Inflammatory macrophage treated with lipopolysaccharide for 1 hour (primary cell): ENCODE data around the gene DNAH11.

Source experiments
- DNase-seq, 2 donors: peaks; one replicate each; pipeline ENCODE4 v3.0.0-alpha.2; 2020 to 2022

DNAH11 gene

GRCh38 chr7:21939136-21939857 is 396.5 kb downstream of the DNAH11 start:
- DNase-seq = peak in 1 of 2 donors; percentile 16

DNA sequence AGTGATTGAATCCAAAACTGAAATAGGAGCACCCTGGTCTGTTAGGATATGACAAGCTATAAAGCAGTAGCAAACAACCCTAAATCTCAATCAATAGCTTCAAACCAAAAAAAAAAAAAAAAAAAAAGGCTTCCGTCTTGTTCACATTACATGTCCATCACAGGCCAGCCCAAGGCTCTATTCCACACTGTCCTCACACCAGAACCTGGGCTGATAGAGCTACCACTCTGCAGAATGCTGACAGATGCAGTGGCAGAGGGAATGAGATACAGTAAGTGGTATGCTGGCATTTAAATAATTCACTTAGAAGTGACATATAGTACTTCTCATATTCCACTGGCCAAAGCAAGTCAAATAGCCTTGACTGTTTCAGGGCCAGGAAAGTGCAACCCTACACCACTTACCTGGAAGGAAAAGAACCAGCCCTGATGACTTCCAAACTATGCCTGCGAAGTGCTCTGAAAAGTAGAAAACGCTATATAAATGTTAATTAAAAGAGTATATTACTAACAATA is 397.1 kb downstream of the DNAH11 start:
- DNase-seq = no peak

- DNase-seq = peak in 1 of 2 donors; percentile 14
Observed at GRCh38 chr7:21941611-21942141, 398.8 kb downstream of the DNAH11 start.

GRCh38 chr7:21942955-21943354 is 400.1 kb downstream of the DNAH11 start:
- no peak for DNase-seq

DNA sequence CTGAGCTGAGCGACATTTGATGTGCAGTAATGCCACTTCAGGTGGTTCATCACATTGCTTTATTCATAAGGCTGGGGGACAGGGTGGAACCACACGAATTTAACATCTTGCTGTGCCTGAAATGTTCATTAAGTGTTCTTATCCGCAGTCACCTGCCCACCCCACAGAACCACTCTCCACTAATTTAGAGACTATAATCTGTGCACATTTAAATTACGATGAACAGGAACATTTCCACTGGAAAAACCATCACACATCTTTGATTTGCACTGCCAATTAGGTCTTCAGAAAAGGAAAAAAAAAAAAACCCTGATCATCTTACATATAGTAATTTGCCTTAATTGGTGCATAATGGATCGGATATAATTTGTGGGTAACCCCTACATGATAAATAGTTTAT is 400.6 kb downstream of the DNAH11 start:
- no peak for DNase-seq

GRCh38 chr7:21944616-21945453 is 402.0 kb downstream of the DNAH11 start:
- DNase-seq = peak; percentile 39 to 46

- DNase-seq = peak; percentile 53 to 56
Observed at GRCh38 chr7:21945454-21946221, 402.8 kb downstream of the DNAH11 start, which contains the start of gene CDCA7L. Gene CDCA7L (minus strand): TSS chr7:21945899. CDS start chr7:21945804, 95 bp downstream.

DNA sequence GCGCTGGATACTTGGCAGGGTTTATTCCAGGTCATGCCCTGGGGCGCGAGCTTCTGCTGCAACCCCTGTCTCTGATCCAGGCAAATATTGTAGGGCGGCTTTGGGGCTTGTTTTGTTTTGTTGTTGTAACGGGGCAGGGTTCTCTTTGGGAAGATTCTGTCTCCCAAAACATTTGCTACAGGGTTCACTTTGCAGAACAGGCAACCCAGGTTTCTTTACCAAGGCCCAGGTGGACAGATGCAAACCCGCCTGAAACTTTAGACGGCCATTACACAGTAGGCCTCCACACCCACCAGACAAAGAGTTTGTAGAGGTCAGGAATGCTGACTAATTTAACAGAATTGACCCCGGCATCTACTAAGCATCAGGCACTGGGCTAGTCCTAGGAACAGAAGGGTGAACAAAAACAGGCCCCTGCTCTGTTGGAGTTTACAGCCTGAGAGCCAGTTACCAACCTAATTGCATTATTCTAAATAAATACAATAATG is 403.4 kb downstream of the DNAH11 start:
- DNase-seq = no peak

DNA sequence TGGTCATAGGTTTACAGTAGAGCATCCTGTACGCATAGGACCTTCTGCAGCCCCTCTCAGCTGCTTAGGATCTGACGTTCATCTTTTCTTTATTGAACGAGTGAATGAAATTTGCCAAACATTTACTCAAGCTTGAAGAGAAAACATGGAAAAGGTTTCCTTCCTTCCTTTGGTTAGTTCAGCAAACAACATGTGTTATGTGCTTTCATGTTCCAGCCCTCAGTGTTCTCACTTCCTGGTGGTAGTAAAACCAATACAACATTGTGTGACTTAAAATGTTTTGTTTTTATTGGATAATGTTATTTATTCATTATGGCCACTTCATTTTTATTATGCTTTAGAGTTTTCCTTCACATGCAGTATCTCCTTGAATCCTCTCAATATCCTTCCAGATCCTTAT is 404.2 kb downstream of the DNAH11 start:
- DNase-seq = no peak

DNA sequence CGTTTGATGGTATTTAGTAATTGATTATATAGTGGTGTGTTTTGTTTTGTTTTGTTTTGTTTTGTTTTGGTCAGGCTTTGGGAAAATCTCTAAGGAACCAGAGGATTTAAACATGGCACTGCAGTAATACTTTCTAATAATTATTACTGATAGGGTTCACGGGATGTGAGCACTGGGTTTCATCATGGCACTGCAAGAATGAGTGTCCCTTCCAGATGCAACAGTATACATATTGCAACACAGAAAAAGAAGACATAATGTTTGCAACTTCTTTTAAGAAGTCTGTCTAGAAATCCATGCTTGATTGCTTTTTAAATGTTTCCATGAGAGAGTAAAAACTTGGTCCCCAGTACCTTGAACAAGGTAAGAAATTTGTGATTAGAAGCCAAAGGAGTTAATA is 405.1 kb downstream of the DNAH11 start:
- peak; percentile 55 to 59 for DNase-seq

DNA sequence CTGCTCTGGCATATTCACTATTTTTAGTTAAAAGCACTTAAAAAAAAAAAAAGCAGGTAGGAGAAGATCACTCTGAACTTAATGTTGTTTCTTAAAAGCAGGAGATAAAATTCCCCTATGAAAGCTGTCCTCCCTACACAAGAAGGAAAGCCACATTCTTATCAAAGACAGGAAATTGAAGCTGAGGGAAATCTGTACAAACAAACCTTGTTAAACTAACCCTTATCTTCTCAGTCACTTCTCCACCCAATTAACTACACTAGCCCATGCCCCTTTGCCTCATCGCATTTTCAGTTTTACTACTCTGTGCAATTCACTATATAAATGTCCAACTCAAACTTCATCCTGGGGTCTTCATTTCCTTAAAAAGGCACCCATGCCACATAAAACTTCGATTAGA is 405.5 kb downstream of the DNAH11 start:
- DNase-seq = no peak

- no peak for DNase-seq
Observed at GRCh38 chr7:21948887-21949540, 406.2 kb downstream of the DNAH11 start.
